GM19193 (cell line): Measurements from ENCODE around the gene ZNF521.

ENCODE experiments used
- POLR2A ChIP-seq: IDR thresholded peaks from 4 replicates; pipeline ENCODE4 v1.6.1; 2011; ENCODE audit not compliant: insufficient read depth, insufficient read length; ENCODE audit errors: extremely low read depth

Gene ZNF521

GRCh38 chr18:25234322-25234639, 117.7 kb downstream of the ZNF521 start:
- TF ChIP-seq POLR2A = no peak

GRCh38 chr18:25233528-25234321, 118.2 kb downstream of the ZNF521 start:
- no peak for TF ChIP-seq POLR2A

- no peak for TF ChIP-seq POLR2A
Measured at GRCh38 chr18:25231327-25231691, 120.7 kb downstream of the ZNF521 start.

- TF ChIP-seq POLR2A = no peak
Measured at GRCh38 chr18:25230658-25231326, 121.2 kb downstream of the ZNF521 start.

- no peak for TF ChIP-seq POLR2A
Measured at GRCh38 chr18:25229920-25230319, 122.0 kb downstream of the ZNF521 start.

GRCh38 chr18:25229081-25229480, 122.9 kb downstream of the ZNF521 start:
- no peak for TF ChIP-seq POLR2A

- no peak for TF ChIP-seq POLR2A
Measured at GRCh38 chr18:25228410-25228809, 123.6 kb downstream of the ZNF521 start.

- no peak for TF ChIP-seq POLR2A
Measured at GRCh38 chr18:25225151-25225550, 126.8 kb downstream of the ZNF521 start.

GRCh38 chr18:25223899-25224886, 127.8 kb downstream of the ZNF521 start:
- no peak for TF ChIP-seq POLR2A

GRCh38 chr18:25223211-25223610, 128.8 kb downstream of the ZNF521 start:
- no peak for TF ChIP-seq POLR2A

- TF ChIP-seq POLR2A = no peak
Measured at GRCh38 chr18:25222648-25223047, 129.3 kb downstream of the ZNF521 start.

GRCh38 chr18:25210622-25211021, 141.3 kb downstream of the ZNF521 start:
- TF ChIP-seq POLR2A = no peak

GRCh38 chr18:25192065-25192464, 159.9 kb downstream of the ZNF521 start:
- no peak for TF ChIP-seq POLR2A

- TF ChIP-seq POLR2A = no peak
Measured at GRCh38 chr18:25190472-25190871, 161.5 kb downstream of the ZNF521 start.

- no peak for TF ChIP-seq POLR2A
Measured at GRCh38 chr18:25189391-25190185, 162.4 kb downstream of the ZNF521 start.

- no peak for TF ChIP-seq POLR2A
Measured at GRCh38 chr18:25187521-25188192, 164.3 kb downstream of the ZNF521 start.
